SK-N-SH treated with all-trans-retinoic acid at 6 μM for 48 hours (cell line): Measurements from ENCODE around the gene TTC31.

Experiments used
- ESRRG ChIP-seq: fragments of 250-450 bp; sonication (Bioruptor Pico); IDR thresholded peaks from 2 replicates; pipeline ENCODE4 v1.6.1; 2021; ENCODE audit warnings: mild to moderate bottlenecking
- RARB ChIP-seq: fragments of 250-450 bp; sonication (Bioruptor Pico); IDR thresholded peaks from 2 replicates; pipeline ENCODE4 v1.8.0; 2021; ENCODE audit warnings: mild to moderate bottlenecking, moderate library complexity
- SNAI2 ChIP-seq: fragments of 250-450 bp; sonication (Bioruptor Pico); IDR thresholded peaks from 2 replicates; pipeline ENCODE4 v1.5.0; 2020; ENCODE audit warnings: mild to moderate bottlenecking, moderate library complexity
- TCF4 ChIP-seq: fragments of 250-450 bp; sonication (Bioruptor Pico); IDR thresholded peaks from 2 replicates; pipeline ENCODE4 v1.8.0; 2021; ENCODE audit warnings: mild to moderate bottlenecking, moderate library complexity, borderline replicate concordance
- ZC3H10 ChIP-seq: fragments of 250-450 bp; sonication (Bioruptor Pico); IDR thresholded peaks from 2 replicates; pipeline ENCODE4 v1.5.1; 2021; ENCODE audit warnings: mild to moderate bottlenecking, moderate library complexity
- ZFP30 ChIP-seq: fragments of 450-650 bp; formaldehyde crosslinking; IDR thresholded peaks from 2 replicates; pipeline ENCODE4 v1.5.0; 2022; ENCODE audit warnings: mild to moderate bottlenecking, moderate library complexity
- ZNF8 ChIP-seq: fragments of 450-650 bp; formaldehyde crosslinking; IDR thresholded peaks from 2 replicates; pipeline ENCODE4 v1.5.0; 2020; ENCODE audit warnings: mild to moderate bottlenecking, moderate library complexity
- TF ChIP-seq, protein P1 (sequence below): fragments of 250-450 bp; sonication (Bioruptor Pico); IDR thresholded peaks from 2 replicates; pipeline ENCODE4 v1.8.0; 2021; ENCODE audit warnings: low read depth, mild to moderate bottlenecking, moderate library complexity, borderline replicate concordance
- TF ChIP-seq, protein P2 (sequence below): fragments of 250-450 bp; sonication (Bioruptor Pico); IDR thresholded peaks from 2 replicates; pipeline ENCODE4 v1.8.0; 2020; ENCODE audit warnings: mild to moderate bottlenecking, moderate library complexity, borderline replicate concordance

DNA sequence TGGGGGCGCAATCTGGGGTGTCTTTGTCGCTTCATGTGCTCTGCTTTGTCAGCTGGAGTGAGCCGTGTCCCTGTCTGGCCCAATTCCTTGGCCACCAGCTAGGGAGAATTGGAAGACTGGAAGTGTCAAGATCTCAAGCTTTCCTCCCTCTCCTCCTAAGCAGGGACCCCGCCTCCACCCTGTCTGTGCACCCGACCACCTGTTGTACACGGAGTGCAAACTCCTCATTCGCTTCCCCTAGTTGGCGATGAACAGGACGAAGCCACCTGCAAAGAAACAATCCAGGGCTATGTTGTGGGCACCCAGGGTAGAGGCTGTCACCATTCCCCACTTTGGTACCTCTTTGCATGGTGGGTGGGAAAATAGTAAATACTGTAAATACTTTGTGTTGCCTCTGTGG, 44.9 kb downstream of the TTC31 start:
- TF ChIP-seq, protein P1, sequence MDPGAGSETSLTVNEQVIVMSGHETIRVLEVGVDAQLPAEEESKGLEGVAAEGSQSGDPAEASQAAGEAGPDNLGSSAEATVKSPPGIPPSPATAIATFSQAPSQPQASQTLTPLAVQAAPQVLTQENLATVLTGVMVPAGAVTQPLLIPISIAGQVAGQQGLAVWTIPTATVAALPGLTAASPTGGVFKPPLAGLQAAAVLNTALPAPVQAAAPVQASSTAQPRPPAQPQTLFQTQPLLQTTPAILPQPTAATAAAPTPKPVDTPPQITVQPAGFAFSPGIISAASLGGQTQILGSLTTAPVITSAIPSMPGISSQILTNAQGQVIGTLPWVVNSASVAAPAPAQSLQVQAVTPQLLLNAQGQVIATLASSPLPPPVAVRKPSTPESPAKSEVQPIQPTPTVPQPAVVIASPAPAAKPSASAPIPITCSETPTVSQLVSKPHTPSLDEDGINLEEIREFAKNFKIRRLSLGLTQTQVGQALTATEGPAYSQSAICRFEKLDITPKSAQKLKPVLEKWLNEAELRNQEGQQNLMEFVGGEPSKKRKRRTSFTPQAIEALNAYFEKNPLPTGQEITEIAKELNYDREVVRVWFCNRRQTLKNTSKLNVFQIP (CRISPR knock-in tag) = no peak
- TF ChIP-seq SNAI2 (CRISPR knock-in tag) (no peak), ZNF8 (CRISPR knock-in tag) (no peak), TCF4 (no peak), RARB (CRISPR knock-in tag) (no peak), ESRRG (CRISPR knock-in tag) (no peak), ZFP30 (no peak), ZC3H10 (CRISPR knock-in tag) (no peak)
- TF ChIP-seq, protein P2, sequence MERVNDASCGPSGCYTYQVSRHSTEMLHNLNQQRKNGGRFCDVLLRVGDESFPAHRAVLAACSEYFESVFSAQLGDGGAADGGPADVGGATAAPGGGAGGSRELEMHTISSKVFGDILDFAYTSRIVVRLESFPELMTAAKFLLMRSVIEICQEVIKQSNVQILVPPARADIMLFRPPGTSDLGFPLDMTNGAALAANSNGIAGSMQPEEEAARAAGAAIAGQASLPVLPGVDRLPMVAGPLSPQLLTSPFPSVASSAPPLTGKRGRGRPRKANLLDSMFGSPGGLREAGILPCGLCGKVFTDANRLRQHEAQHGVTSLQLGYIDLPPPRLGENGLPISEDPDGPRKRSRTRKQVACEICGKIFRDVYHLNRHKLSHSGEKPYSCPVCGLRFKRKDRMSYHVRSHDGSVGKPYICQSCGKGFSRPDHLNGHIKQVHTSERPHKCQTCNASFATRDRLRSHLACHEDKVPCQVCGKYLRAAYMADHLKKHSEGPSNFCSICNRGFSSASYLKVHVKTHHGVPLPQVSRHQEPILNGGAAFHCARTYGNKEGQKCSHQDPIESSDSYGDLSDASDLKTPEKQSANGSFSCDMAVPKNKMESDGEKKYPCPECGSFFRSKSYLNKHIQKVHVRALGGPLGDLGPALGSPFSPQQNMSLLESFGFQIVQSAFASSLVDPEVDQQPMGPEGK (CRISPR knock-in tag) = no peak
